ENCODE results near the gene GABRR2.

GRCh38 chr6:89335164-89335563, 20.1 kb upstream of the GABRR2 start:
- no peak for TF ChIP-seq CTCF (IDR thresholded peaks at IDR 0.05)
- no peak for TF ChIP-seq POLR2A (IDR thresholded peaks at IDR 0.05)

Data from Peyer's patch (tissue), 4 donors.